AG09309 (cell line): ENCODE data around the gene LAMTOR1.

Experiments used
- DNase-seq: peaks from one replicate; pipeline ENCODE4 v3.0.0-alpha.2; 2010; ENCODE audit warnings: low read depth
- H3K4me3 ChIP-seq: 2 replicates; pipeline ENCODE4 v1.5.1; 2011; ENCODE audit warnings: mild to moderate bottlenecking, low read depth, low read length, moderate library complexity; ENCODE audit not compliant: control insufficient read depth
- TF ChIP-seq, protein P1 (sequence below): IDR thresholded peaks from 2 replicates; pipeline ENCODE4 v1.5.1; 2011; ENCODE audit warnings: mild to moderate bottlenecking, low read depth, low read length, inconsistent platforms; ENCODE audit not compliant: insufficient read depth, control insufficient read depth; ENCODE audit errors: missing control alignments

The LAMTOR1 gene

GRCh38 chr11:72103754-72104167 is 664 bp upstream of the LAMTOR1 start:
- peak overlapping the region; percentile 23 for H3K4me3 ChIP-seq
- TF ChIP-seq, protein P1, sequence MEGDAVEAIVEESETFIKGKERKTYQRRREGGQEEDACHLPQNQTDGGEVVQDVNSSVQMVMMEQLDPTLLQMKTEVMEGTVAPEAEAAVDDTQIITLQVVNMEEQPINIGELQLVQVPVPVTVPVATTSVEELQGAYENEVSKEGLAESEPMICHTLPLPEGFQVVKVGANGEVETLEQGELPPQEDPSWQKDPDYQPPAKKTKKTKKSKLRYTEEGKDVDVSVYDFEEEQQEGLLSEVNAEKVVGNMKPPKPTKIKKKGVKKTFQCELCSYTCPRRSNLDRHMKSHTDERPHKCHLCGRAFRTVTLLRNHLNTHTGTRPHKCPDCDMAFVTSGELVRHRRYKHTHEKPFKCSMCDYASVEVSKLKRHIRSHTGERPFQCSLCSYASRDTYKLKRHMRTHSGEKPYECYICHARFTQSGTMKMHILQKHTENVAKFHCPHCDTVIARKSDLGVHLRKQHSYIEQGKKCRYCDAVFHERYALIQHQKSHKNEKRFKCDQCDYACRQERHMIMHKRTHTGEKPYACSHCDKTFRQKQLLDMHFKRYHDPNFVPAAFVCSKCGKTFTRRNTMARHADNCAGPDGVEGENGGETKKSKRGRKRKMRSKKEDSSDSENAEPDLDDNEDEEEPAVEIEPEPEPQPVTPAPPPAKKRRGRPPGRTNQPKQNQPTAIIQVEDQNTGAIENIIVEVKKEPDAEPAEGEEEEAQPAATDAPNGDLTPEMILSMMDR: no peak
- DNase-seq: no peak

DNA sequence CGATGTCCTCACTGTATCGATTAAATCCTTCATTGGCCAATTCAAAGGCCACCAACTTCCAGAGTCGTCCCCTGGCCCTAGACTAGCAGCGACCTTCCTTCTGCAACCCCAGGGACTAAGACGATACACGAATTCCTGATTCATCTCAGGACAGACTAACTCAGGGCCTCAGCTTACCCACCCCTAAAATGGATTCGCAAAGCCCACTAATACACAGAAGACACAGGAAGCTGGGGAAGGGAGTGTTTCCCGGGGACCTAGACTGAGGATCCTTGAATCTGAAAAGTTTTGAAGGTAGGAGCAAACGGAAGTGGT is 509 bp downstream of the LAMTOR1 start:
- peak overlapping the region; percentile 87 for H3K4me3 ChIP-seq
- DNase-seq: no peak
- TF ChIP-seq, protein P1: no peak

- TF ChIP-seq, protein P1: no peak
- no peak for DNase-seq
- H3K4me3 ChIP-seq: peak overlapping the region; percentile 87
Observed at GRCh38 chr11:72102162-72102561, 935 bp downstream of the LAMTOR1 start.

DNA sequence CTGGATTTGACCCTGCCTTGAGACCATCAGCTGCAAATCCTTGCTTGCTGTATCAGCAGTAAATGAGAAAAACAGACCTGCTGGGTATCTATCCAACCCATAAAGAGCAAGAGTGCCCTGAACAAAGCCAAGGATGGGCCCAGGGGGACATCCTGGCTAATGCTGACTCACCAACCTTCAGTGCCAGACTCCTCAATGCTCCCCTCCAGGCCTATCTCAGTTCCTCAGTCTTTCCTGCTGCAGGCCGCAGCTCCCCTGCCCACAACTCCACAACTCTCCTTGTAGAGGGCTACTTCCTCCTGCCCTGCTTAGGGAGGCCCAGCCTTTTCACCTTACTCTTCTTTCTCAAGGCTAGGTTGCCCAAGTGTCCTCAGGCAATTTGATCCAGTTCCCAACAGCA is 2.6 kb downstream of the LAMTOR1 start:
- TF ChIP-seq, protein P1: no peak
- DNase-seq: no peak
- no peak overlapping the region for H3K4me3 ChIP-seq

DNA sequence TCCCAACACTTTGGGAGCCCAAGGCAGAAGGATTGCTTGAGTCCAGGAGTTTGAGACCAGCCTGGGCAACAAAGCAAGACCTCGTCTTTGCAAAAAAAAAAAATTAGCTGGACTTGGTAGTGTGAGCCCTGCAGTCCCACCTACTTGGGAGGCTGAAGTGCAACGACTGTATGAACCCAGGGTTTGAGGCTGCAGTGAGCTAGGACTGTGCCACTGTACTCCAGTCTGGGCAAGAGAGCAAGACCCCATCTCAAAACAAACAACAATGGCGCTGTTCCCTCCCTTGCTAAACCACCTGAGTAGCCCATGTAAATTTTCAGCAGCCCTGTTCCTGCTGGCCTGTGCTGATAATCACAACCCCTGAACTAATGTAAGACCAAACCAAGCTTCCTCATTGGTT is 3.1 kb downstream of the LAMTOR1 start:
- no peak overlapping the region for H3K4me3 ChIP-seq
- DNase-seq: no peak
- TF ChIP-seq, protein P1: no peak

- no peak for DNase-seq
- H3K4me3 ChIP-seq: no peak overlapping the region
- TF ChIP-seq, protein P1: no peak
Observed at GRCh38 chr11:72098741-72099140, 4.4 kb downstream of the LAMTOR1 start.

DNA sequence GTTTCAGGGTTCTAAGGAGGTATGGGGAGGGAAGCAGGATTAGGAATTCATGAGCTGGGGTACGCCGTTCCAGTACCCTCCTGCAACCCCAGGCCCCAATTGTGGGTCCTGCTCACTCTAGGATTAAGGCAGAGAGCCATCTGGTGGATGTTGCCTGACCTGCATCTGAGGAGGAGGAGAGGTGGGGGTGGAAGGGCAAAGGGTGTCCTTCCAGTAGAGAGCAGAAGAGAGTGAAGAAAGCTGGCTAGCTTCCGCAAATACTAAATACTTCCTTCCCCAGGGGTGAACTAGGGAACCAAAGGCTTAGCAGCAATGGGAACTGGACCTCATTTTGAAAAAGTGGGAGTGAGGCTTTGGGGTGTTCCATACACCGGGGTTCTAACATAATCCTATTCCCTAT is 11.8 kb downstream of the LAMTOR1 start:
- no peak overlapping the region for H3K4me3 ChIP-seq
- TF ChIP-seq, protein P1: peak; percentile 89
- no peak for DNase-seq
